Left cardiac atrium (tissue), 4 donors: ENCODE data around the gene OS9. TPM values are rescaled to one million over a fixed set of nuclear protein-coding genes. Genes with fewer than 3 reads are reported as not detected.

Experiments
- ATAC-seq, 2 donors: fragments of 200-7000 bp; cut with Tn5 transposase; one replicate each; pipeline ENCODE4 v1.9.1; 2020; ENCODE audit warnings: mild to moderate bottlenecking in 2 of 2, moderate library complexity in 2 of 2
- DNase-seq: peaks from one replicate; pipeline ENCODE4 v3.0.0-alpha.2; 2020
- intact Hi-C, 2 donors: fragments of 100-400 bp; cut with DNase I; formaldehyde crosslinking; loops; one replicate each; pipeline versions ENCODE4 v1.14.1 to v1.15.1; 2022 to 2023
- total RNA-seq, 2 donors: library from RNA; stranded (reverse); fragmentation: NEBNext Ultra II Directional; extraction: Animal tissue kit (Norgen Biotek cat#: 25700); gene quantifications; one replicate each; pipeline ENCODE4 v1.2.1, GENCODE V29; 2021
- donor health status: DM: no; HTN: yes; CAD: no.
- donor health status: DM: no; HTN: yes; CAD: no; lungs with severe emphysema.
- donor health status: DM: yes; HTN: yes; CAD: no.
- donor health status: Dilated cardiomyopathy.

The OS9 gene
- total RNA-seq, 2 donors from 2014 or later, result 160 to 163 TPM

GRCh38 chr12:57730336-57731067, 36.6 kb downstream of the OS9 start:
- DNase-seq (no peak), ATAC-seq (no peak)
- intact Hi-C loops, result no loop called here

GRCh38 chr12:57731411-57732080, 37.6 kb downstream of the OS9 start:
- intact Hi-C loops, result no loop called here
- no peak for DNase-seq
- ATAC-seq, result no peak

- DNase-seq, result no peak
- intact Hi-C loops, result no loop called here
- ATAC-seq, result no peak
These were observed 38.3 kb downstream of the OS9 start for GRCh38 chr12:57732270-57732669.

DNA sequence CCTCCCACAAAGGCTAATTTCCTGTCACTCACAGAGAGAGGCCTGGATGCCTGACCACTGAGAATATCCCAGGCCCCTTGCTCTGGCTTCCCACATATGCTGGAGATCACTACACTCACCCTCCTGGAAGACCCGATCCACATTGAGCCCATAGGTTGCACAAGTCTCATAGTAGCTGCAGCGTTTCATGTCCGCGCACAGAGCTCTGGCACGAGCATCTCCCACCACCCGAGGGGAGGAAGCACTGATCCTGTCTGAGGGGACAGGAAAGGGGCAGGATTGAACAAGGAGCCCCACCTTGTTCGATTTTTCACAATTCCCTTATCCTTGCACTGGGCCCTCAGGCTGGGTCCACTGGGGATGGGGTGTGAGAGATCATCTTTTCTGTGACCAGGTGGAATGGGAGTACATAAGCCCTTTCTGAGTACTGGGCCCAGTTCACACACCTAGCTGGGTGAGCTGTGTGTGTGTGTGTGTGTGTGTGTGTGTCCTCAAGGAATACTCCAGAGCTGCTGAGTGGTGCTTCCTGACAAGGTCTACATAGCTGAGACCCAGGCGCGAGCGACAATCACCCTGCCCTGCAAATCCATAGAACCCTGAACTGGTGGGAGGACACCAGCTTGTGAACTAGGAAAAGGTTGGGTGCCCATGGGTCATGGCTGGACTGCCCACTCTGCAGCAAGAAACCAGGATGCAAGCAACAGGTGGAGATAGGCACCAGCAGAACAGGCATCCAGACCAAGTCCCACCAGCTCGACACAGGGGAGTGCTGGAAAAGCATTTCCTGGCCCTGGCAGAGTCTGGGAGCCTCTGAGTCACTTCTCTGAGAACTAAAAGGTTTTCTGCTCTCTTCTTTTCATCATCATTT, 39.0 kb downstream of the OS9 start:
- intact Hi-C loops, result no loop called here
- DNase-seq (no peak), ATAC-seq (no peak)

DNA sequence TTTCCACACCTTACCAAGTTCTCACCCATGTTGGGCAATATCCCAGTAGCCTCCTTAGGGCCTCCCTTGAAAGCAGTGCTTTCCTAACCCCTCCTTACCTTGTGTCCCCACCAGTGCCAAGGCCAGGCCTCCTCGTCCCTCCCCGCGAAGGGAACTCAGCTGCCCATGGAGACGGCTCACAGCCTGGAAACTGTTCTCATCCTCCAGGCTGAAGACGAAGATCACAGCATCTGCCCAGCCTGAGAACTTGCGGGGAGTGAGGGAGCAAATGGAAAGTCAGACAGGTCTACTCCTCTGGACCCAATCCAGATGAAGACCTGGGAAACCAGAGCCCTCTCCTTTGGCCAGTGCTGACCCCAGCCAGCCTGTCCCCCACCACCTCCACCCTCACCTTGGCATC, 40.0 kb downstream of the OS9 start:
- intact Hi-C loops, result no loop called here
- DNase-seq (no peak), ATAC-seq (no peak)

GRCh38 chr12:57734591-57734990, 40.7 kb downstream of the OS9 start:
- DNase-seq (no peak), ATAC-seq (no peak)
- intact Hi-C loops, result no loop called here

DNA sequence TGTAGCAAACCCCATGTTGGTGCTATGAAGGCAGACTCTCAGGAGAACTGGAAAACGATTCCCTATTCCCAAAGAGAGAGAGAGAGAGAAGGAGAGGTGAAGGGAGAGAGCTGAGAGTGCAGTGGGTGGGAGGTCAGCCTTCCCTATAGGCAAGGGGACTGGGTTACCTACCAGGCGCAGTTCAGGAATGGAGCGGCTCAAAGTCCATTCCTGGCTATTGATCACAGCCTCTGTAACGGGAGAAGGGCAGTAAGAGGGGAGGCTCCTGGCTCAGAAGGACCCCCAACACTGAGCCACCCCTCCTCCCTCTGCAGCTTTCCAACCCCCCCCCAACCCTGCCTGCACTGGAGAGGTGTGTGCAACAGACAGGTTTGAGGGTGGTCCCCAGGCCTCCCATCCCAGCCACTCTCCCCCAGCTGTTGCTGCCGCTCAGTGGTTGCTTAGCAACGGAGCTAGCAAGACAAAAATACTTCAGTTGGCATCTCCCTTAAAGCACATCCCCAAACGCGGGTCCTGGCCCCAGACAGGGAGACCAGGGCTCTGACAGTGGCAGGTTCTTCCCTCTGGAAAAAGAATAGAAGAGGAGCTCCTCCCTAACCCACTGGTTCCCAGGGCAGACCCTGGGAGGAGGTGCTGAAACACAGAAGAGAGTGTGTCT, 41.4 kb downstream of the OS9 start:
- DNase-seq, result no peak
- intact Hi-C loops, result no loop called here
- no peak for ATAC-seq

GRCh38 chr12:57735952-57736740, 42.2 kb downstream of the OS9 start:
- intact Hi-C loops, result no loop called here
- DNase-seq, result peak; percentile 40
- peak; percentile 26 to 40 for ATAC-seq

GRCh38 chr12:57736741-57737466, 43.0 kb downstream of the OS9 start:
- intact Hi-C loops, result no loop called here
- no peak for ATAC-seq
- DNase-seq, result no peak

- ATAC-seq (peak; percentile 6 to 11), DNase-seq (no peak)
- intact Hi-C loops, result no loop called here
These were observed 43.8 kb downstream of the OS9 start for GRCh38 chr12:57737467-57738460.

GRCh38 chr12:57738661-57739237, 44.8 kb downstream of the OS9 start, which contains the start of gene AGAP2:
TSS of gene AGAP2 (minus strand) at chr12:57738742. CDS start at chr12:57738246, 496 bp downstream.
- ATAC-seq (no peak), DNase-seq (no peak)
- intact Hi-C loops, result no loop called here

GRCh38 chr12:57739387-57739786, 45.5 kb downstream of the OS9 start:
- intact Hi-C loops, result no loop called here
- ATAC-seq (no peak), DNase-seq (no peak)

GRCh38 chr12:57739914-57740538, 46.1 kb downstream of the OS9 start:
- DNase-seq (no peak), ATAC-seq (no peak)
- intact Hi-C loops, result no loop called here

DNA sequence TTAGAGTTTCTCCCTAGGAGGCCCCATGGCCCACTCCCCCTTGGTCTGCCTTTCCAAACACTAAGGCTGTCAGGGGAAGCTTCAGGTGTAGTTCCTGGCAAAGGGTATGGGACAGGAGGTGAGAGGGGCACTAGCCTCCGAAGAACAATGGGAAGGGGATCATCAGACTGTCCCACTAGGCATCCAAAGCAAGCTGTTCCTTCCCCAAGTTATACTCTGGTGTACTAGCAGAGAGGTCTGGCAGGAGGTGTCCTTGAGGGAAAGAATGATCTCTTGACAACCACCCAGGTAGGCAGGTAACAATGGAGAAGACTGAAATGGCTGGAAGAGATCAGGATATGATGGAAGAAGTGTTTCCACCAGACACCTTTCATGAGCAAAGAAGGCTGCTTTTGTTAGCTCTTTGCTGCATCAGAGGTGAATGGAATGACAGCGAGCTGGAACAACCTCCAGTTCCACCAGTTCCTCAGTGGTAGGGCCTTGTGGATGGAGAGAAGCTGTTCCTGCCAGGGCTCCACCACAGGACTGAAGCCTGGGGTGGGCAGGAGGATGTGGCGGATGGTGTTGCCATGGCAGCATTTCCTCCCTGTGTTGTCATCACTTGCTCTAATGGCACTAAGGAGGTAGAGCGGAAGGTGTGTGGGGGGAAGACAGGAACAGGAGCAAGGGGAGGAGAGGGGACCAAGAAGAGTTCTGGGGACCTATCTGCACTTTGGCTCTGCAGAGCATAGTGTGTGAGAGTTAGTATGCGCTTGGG, 46.9 kb downstream of the OS9 start:
- DNase-seq, result peak; percentile 47
- intact Hi-C loops, result no loop called here
- no peak for ATAC-seq

GRCh38 chr12:57741413-57741789, 47.5 kb downstream of the OS9 start:
- intact Hi-C loops, result no loop called here
- ATAC-seq (no peak), DNase-seq (no peak)
